IMR-90 (cell line): ENCODE measurements around the gene CDC42BPA. TPM values are rescaled to one million over a fixed set of nuclear protein-coding genes. Genes with fewer than 3 reads are reported as not detected.
"Not testable (repeated sequence)": the region's sequence is repeated elsewhere in the genome, so short reads cannot be mapped to it uniquely, and the experiment has no call there.

ENCODE experiments used
- ATAC-seq: fragments of 200-7000 bp; cut with Tn5 transposase; 2 replicates; pipeline ENCODE4 v1.9.1; 2020; ENCODE audit warnings: low read depth, mild to moderate bottlenecking, moderate library complexity
- BruUV-seq: library from RNA; stranded (reverse); fragments of 400-500 nt; replicated peaks from 2 replicates; lab custom pipeline; 2021; lab: Mats Ljungman, UMichigan
- CTCF ChIA-PET: fragments of 300-600 bp; formaldehyde crosslinking; extraction: SDS; loops from one replicate; lab custom pipeline; 2021; ENCODE audit warnings: antibody characterized with exemption; lab: Yijun Ruan, JAX
- POLR2A ChIA-PET: fragments of 300-600 bp; sonication (Branson Sonifier 250); formaldehyde crosslinking; loops from one replicate; lab custom pipeline; 2022; ENCODE audit warnings: antibody characterized with exemption; ENCODE audit not compliant: unreplicated experiment; lab: Charles Lee
- DNase-seq: peaks from one replicate; pipeline ENCODE4 v3.0.0; 2013
- H2AFZ ChIP-seq: replicated peaks from 2 replicates; pipeline ENCODE3; 2013; ENCODE audit warnings: low read length, mild to moderate bottlenecking; ENCODE audit not compliant: poor library complexity
- H2AK5ac ChIP-seq: 2 replicates; pipeline ENCODE4 v1.6.1; 2013; ENCODE audit warnings: low read depth, low read length, inconsistent platforms
- H2AK9ac ChIP-seq: replicated peaks from 2 replicates; pipeline ENCODE3; 2013; ENCODE audit warnings: mild to moderate bottlenecking, low read depth, low read length, moderate library complexity; ENCODE audit not compliant: poor library complexity
- H2BK120ac ChIP-seq: 2 replicates; pipeline ENCODE4 v1.6.1; 2013; ENCODE audit warnings: low read depth, low read length, inconsistent platforms
- H2BK15ac ChIP-seq: 3 replicates; pipeline ENCODE4 v1.6.1; 2013; ENCODE audit warnings: low read depth, low read length, inconsistent platforms
- H2BK20ac ChIP-seq: 2 replicates; pipeline ENCODE4 v1.6.1; 2013; ENCODE audit warnings: low read depth, mild to moderate bottlenecking, inconsistent platforms, low read length, moderate library complexity
- H2BK5ac ChIP-seq: 2 replicates; pipeline ENCODE4 v1.6.1; 2013; ENCODE audit warnings: mild to moderate bottlenecking, low read depth, low read length, inconsistent platforms; ENCODE audit not compliant: poor library complexity, severe bottlenecking
- H3K14ac ChIP-seq: replicated peaks from 2 replicates; pipeline ENCODE4 v1.6.1; 2013; ENCODE audit warnings: low read depth, low read length, inconsistent platforms
- H3K18ac ChIP-seq: 2 replicates; pipeline ENCODE4 v1.6.1; 2013; ENCODE audit warnings: low read depth, low read length, control low read depth
- H3K23ac ChIP-seq: 2 replicates; pipeline ENCODE4 v1.6.1; 2013; ENCODE audit warnings: low read depth, low read length, inconsistent platforms
- H3K27ac ChIP-seq: 2 replicates; pipeline ENCODE4 v1.5.1; 2013; ENCODE audit warnings: mild to moderate bottlenecking, control low read depth, low read length; ENCODE audit not compliant: insufficient read depth
- H3K27me3 ChIP-seq: 2 replicates; pipeline ENCODE4 v1.6.1; 2013; ENCODE audit warnings: low read length; ENCODE audit not compliant: control insufficient read depth, insufficient read depth
- H3K36me3 ChIP-seq: 2 replicates; pipeline ENCODE4 v1.6.1; 2013; ENCODE audit warnings: low read length, mixed read lengths; ENCODE audit not compliant: control insufficient read depth, insufficient read depth
- H3K4ac ChIP-seq: 2 replicates; pipeline ENCODE4 v1.6.1; 2013; ENCODE audit warnings: low read depth, low read length, inconsistent platforms
- H3K4me1 ChIP-seq: 2 replicates; pipeline ENCODE4 v1.6.1; 2013; ENCODE audit warnings: low read length, mixed read lengths; ENCODE audit not compliant: control insufficient read depth, insufficient read depth
- H3K4me2 ChIP-seq: 2 replicates; pipeline ENCODE4 v1.6.1; 2013; ENCODE audit warnings: low read depth, mild to moderate bottlenecking, control low read depth, low read length, moderate library complexity
- H3K4me3 ChIP-seq: 2 replicates; pipeline ENCODE4 v1.5.1; 2013; ENCODE audit warnings: low read depth, mild to moderate bottlenecking, control low read depth, low read length, moderate library complexity; ENCODE audit not compliant: insufficient read depth
- H3K56ac ChIP-seq: 2 replicates; pipeline ENCODE4 v1.6.1; 2013; ENCODE audit warnings: low read length, inconsistent platforms; ENCODE audit not compliant: insufficient read depth; ENCODE audit errors: extremely low read depth
- H3K79me1 ChIP-seq, 2 experiments: 2 replicates each; pipeline ENCODE4 v1.6.1; 2013; ENCODE audit warnings: low read length in 2 of 2, inconsistent platforms in 1 of 2, low read depth in 1 of 2
- H3K9ac ChIP-seq: 2 replicates; pipeline ENCODE4 v1.6.1; 2013; ENCODE audit warnings: low read depth, low read length, control low read depth
- H3K9me1 ChIP-seq: 2 replicates; pipeline ENCODE4 v1.6.1; 2013; ENCODE audit warnings: low read length, inconsistent platforms; ENCODE audit not compliant: insufficient read depth
- H3K9me3 ChIP-seq: 2 replicates; pipeline ENCODE4 v1.6.1; 2013; ENCODE audit warnings: low read length; ENCODE audit not compliant: control insufficient read depth, insufficient read depth
- H4K20me1 ChIP-seq: 2 replicates; pipeline ENCODE4 v1.6.1; 2013; ENCODE audit warnings: low read length, inconsistent platforms; ENCODE audit not compliant: insufficient read depth
- H4K5ac ChIP-seq: 2 replicates; pipeline ENCODE4 v1.6.1; 2013; ENCODE audit warnings: mild to moderate bottlenecking, low read depth, low read length, control low read depth
- H4K8ac ChIP-seq, 2 experiments: 2 replicates each; pipeline ENCODE4 v1.6.1; 2013; ENCODE audit warnings: low read depth in 2 of 2, low read length in 2 of 2, control low read depth in 1 of 2, inconsistent platforms in 1 of 2
- H4K91ac ChIP-seq: 2 replicates; pipeline ENCODE4 v1.6.1; 2013; ENCODE audit warnings: low read depth, low read length, inconsistent platforms; ENCODE audit not compliant: insufficient read depth
- MAFK ChIP-seq: IDR thresholded peaks from 2 replicates; pipeline ENCODE4 v1.6.1; 2012; ENCODE audit warnings: low read depth, low read length, improper control_type of control experiment
- MAZ ChIP-seq: IDR thresholded peaks from 2 replicates; pipeline ENCODE4 v1.6.1; 2012; ENCODE audit warnings: low read depth, mild to moderate bottlenecking, low read length, improper control_type of control experiment, moderate library complexity, borderline replicate concordance
- NFE2L2 ChIP-seq: fragments of 150-350 bp; IDR thresholded peaks from 2 replicates; pipeline ENCODE4 v1.6.1; 2016; ENCODE audit warnings: low read depth, mild to moderate bottlenecking, low read length
- POLR2A ChIP-seq: IDR thresholded peaks from 2 replicates; pipeline ENCODE4 v1.6.1; 2012; ENCODE audit warnings: mild to moderate bottlenecking, low read depth, low read length
- RFX5 ChIP-seq: IDR thresholded peaks from 2 replicates; pipeline ENCODE4 v1.8.0; 2012; ENCODE audit warnings: low read depth, mild to moderate bottlenecking, low read length, moderate library complexity
- SMC3 ChIP-seq: fragments of 150-350 bp; IDR thresholded peaks from 2 replicates; pipeline ENCODE4 v1.6.1; 2016; ENCODE audit warnings: low read depth, mild to moderate bottlenecking, antibody characterized with exemption, low read length, moderate library complexity
- WGBS, 2 experiments: methylation state at CpG; one replicate each; pipeline versions ENCODE4 v1.1.5 to v1.1.7; 2013; ENCODE audit warnings: missing lambda C conversion rate in 2 of 2; ENCODE audit not compliant: insufficient read length in 1 of 2; ENCODE audit errors: extremely low coverage in 2 of 2; 5-methylcytosine and 5-hydroxymethylcytosine counted together
- dilution Hi-C: fragments of 300-500 bp; cut with HindIII; formaldehyde crosslinking; loops from one replicate; pipeline ENCODE4 v1.14.3; 2018; ENCODE audit warnings: low sequenced_read_pairs; ENCODE audit not compliant: unreplicated experiment
- in situ Hi-C: fragments of 300-500 bp; cut with MboI; formaldehyde crosslinking; loops from 3 replicates; pipeline ENCODE4 v1.14.3; 2019; ENCODE audit warnings: low sequenced_read_pairs, inconsistent platforms, mixed read lengths
- intact Hi-C: fragments of 100-400 bp; cut with micrococcal nuclease; formaldehyde crosslinking; loops from 2 replicates; pipeline ENCODE4 v1.10.0; 2022
- polyA plus RNA-seq, 3 experiments: library from polyadenylated mRNA; depleted of rRNA; stranded (reverse); fragments of >200 nt; gene quantifications; 2 replicates each; pipeline ENCODE4 v1.2.3, GENCODE V29; 2012; ENCODE audit warnings: low replicate concordance in 1 of 3
- total RNA-seq: library from RNA; depleted of rRNA; stranded (reverse); fragments of >200 nt; gene quantifications from 2 replicates; pipeline ENCODE4 v1.2.3, GENCODE V29; 2012
- TF ChIP-seq, protein P1 (sequence below): fragments of 150-350 bp; IDR thresholded peaks from 2 replicates; pipeline ENCODE4 v1.6.1; 2017; ENCODE audit warnings: mild to moderate bottlenecking, antibody characterized with exemption, low read length, low read depth

The CDC42BPA gene
- total and polyA plus RNA-seq, 2 of the 4 experiments (the other 2 are of a cell fraction), result 9.4 to 27.8 TPM

- TF ChIP-seq, protein P1, sequence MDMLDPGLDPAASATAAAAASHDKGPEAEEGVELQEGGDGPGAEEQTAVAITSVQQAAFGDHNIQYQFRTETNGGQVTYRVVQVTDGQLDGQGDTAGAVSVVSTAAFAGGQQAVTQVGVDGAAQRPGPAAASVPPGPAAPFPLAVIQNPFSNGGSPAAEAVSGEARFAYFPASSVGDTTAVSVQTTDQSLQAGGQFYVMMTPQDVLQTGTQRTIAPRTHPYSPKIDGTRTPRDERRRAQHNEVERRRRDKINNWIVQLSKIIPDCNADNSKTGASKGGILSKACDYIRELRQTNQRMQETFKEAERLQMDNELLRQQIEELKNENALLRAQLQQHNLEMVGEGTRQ, result no peak
- TF ChIP-seq SMC3 (no peak), RFX5 (no peak), NFE2L2 (no peak), POLR2A (no peak), MAZ (no peak), MAFK (no peak)
Measured at GRCh38 chr1:227353186-227353585, 34.9 kb upstream of the CDC42BPA start (continued).

DNA sequence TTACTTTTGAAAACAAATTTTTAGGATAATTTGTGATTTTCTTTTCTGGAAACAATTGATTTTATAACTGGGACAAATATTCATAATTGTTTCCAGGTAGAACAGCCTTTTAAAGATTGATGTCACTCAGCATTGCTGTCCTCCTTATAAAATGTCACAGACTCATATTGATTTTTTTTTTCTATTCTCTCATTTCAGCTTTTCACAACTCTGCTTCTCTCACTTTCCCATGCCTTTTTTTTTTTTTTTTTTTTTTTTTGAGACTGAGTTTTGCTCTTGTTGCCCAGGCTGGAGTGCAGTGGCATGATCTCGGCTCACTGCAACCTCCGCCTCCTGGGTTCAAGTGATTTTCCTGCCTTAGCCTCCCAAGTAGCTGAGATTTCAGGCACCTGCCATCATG lies 33.9 kb upstream of the CDC42BPA start:
- CTCF ChIA-PET, H2BK120ac ChIP-seq, H2BK5ac ChIP-seq, ATAC-seq, H3K9ac ChIP-seq, H4K20me1 ChIP-seq, intact Hi-C loops, H2AFZ ChIP-seq, H3K4me1 ChIP-seq, H3K36me3 ChIP-seq, H4K5ac ChIP-seq, POLR2A ChIA-PET, H3K18ac ChIP-seq, in situ Hi-C loops, DNase-seq, H3K4me2 ChIP-seq, H2AK5ac ChIP-seq, H2AK9ac ChIP-seq, H3K9me3 ChIP-seq, H3K23ac ChIP-seq, H3K27ac ChIP-seq, H3K56ac ChIP-seq, H3K79me1 ChIP-seq, dilution Hi-C loops, H3K14ac ChIP-seq, H2BK15ac ChIP-seq, H4K91ac ChIP-seq, H4K8ac ChIP-seq, H3K4ac ChIP-seq, H2BK20ac ChIP-seq, H3K27me3 ChIP-seq, H3K4me3 ChIP-seq, BruUV-seq, H3K9me1 ChIP-seq: not testable (repeated sequence)
- no CpG with 5 or more reads among the region's 2 CpGs for WGBS, 2 experiments
